HepG2 (cell line): ENCODE results near the gene ALK. TPM values are rescaled to one million over a fixed set of nuclear protein-coding genes. Genes with fewer than 3 reads are reported as not detected.

Experiments
- ATAC-seq: fragments of 200-7000 bp; cut with Tn5 transposase; 3 replicates; pipeline ENCODE4 v1.9.1; 2020; ENCODE audit warnings: mild to moderate bottlenecking, moderate library complexity
- BruUV-seq: library from RNA; stranded (reverse); fragments of 400-500 nt; replicated peaks from 2 replicates; lab custom pipeline; 2021; lab: Mats Ljungman, UMichigan
- CTCF ChIA-PET: fragments of 300-600 bp; formaldehyde crosslinking; extraction: SDS; loops from one replicate; lab custom pipeline; 2021; ENCODE audit warnings: low total read pairs, inconsistent platforms, low intra/inter-chr PET ratio; lab: Yijun Ruan, JAX
- POLR2A ChIA-PET: fragments of 350-600 bp; sonication (Branson Sonifier 250); formaldehyde crosslinking; loops from one replicate; lab custom pipeline; 2020; ENCODE audit warnings: antibody characterized with exemption, inconsistent platforms; lab: Yijun Ruan, JAX
- DNase-seq: peaks from one replicate; pipeline ENCODE4 v3.0.0-alpha.2; 2015; ENCODE audit warnings: low spot score
- FAIRE-seq: peaks from 3 replicates; lab custom pipeline; 2011; peaks lifted over from hg19 to GRCh38; lab: Jason Lieb, UNC
- H2AFZ ChIP-seq: one replicate; pipeline ENCODE4 v1.6.1; 2011; ENCODE audit warnings: low read length, inconsistent platforms
- H3K27ac ChIP-seq: fragments of 300-600 bp; 3 replicates; pipeline ENCODE4 v1.8.0; 2011; ENCODE audit warnings: mixed run types, mild to moderate bottlenecking, mixed read lengths, low read length, inconsistent platforms; ENCODE audit not compliant: insufficient read depth; ENCODE audit errors: extremely low read length
- H3K27me3 ChIP-seq, 2 experiments: fragments of 200-600 bp in 1 of 2; 2 replicates in 1 of 2; 3 replicates in 1 of 2; pipeline versions ENCODE4 v1.6.0 to v1.8.0; 2011; ENCODE audit warnings: low read length in 2 of 2, mild to moderate bottlenecking in 2 of 2, moderate library complexity in 2 of 2, inconsistent platforms in 1 of 2; ENCODE audit not compliant: insufficient read depth in 2 of 2, control insufficient read depth in 1 of 2
- H3K36me3 ChIP-seq, 2 experiments: fragments of 200-600 bp in 1 of 2; replicated peaks in 1 of 2; 2 replicates in 1 of 2; 3 replicates in 1 of 2; pipeline versions ENCODE4 v1.5.1 to v1.8.0; 2011; ENCODE audit warnings: low read length in 2 of 2, inconsistent platforms in 1 of 2; ENCODE audit not compliant: insufficient read depth in 2 of 2, control insufficient read depth in 1 of 2
- H3K4me1 ChIP-seq: 2 replicates; pipeline ENCODE4 v1.5.1; 2012; ENCODE audit warnings: low read length, inconsistent platforms; ENCODE audit not compliant: insufficient read depth
- H3K4me2 ChIP-seq: 2 replicates; pipeline ENCODE4 v1.6.0; 2011; ENCODE audit warnings: low read depth, low read length, inconsistent platforms
- H3K4me3 ChIP-seq, 3 experiments: fragments of 200-600 bp in 1 of 3; sonication (generic), shearing (Covaris generic) in 1 of 3; replicated peaks in 1 of 3; 2 replicates each; pipeline ENCODE4 v1.5.1; 2011 to 2016; ENCODE audit warnings: low read length in 3 of 3, inconsistent platforms in 2 of 3, low read depth in 2 of 3, mild to moderate bottlenecking in 2 of 3, control low read depth in 1 of 3, mixed read lengths in 1 of 3; ENCODE audit not compliant: insufficient read depth in 1 of 3
- H3K79me2 ChIP-seq: one replicate; pipeline ENCODE4 v1.6.1; 2011; ENCODE audit warnings: low read length, inconsistent platforms; ENCODE audit not compliant: insufficient read depth
- H3K9ac ChIP-seq: 2 replicates; pipeline ENCODE4 v1.6.0; 2011; ENCODE audit warnings: mild to moderate bottlenecking, low read depth, low read length, inconsistent platforms; ENCODE audit not compliant: insufficient read depth
- H3K9me3 ChIP-seq: 2 replicates; pipeline ENCODE4 v1.5.1; 2012; ENCODE audit warnings: mild to moderate bottlenecking, low read length
- H4K20me1 ChIP-seq: 2 replicates; pipeline ENCODE4 v1.6.0; 2011; ENCODE audit warnings: inconsistent platforms, mild to moderate bottlenecking, low read length, moderate library complexity; ENCODE audit not compliant: insufficient read depth
- EP300 ChIP-seq, 3 experiments: sonication (generic) in 1 of 3; formaldehyde crosslinking in 1 of 3; IDR thresholded peaks; 2 replicates each; pipeline versions ENCODE4 v1.5.1 to v1.6.1; 2011 to 2020; ENCODE audit warnings: low read depth in 2 of 3, low read length in 2 of 3, borderline replicate concordance in 1 of 3, improper control_type of control experiment in 1 of 3, mild to moderate bottlenecking in 1 of 3, missing genetic modification reagents in 1 of 3, moderate library complexity in 1 of 3
- ETV5 ChIP-seq: IDR thresholded peaks from 2 replicates; pipeline ENCODE4 v1.6.1; 2018; ENCODE audit warnings: missing biosample characterization, missing genetic modification reagents, inconsistent platforms, borderline replicate concordance
- IRF2 ChIP-seq: IDR thresholded peaks from 2 replicates; pipeline ENCODE4 v1.6.1; 2018; ENCODE audit warnings: missing genetic modification reagents, missing compliant biosample characterization
- IRX3 ChIP-seq: sonication (generic); formaldehyde crosslinking; IDR thresholded peaks from 2 replicates; pipeline ENCODE4 v1.8.1; 2023; ENCODE audit warnings: mild to moderate bottlenecking, low read depth, missing genetic modification reagents, borderline replicate concordance
- MAX ChIP-seq: IDR thresholded peaks from 2 replicates; pipeline ENCODE4 v1.6.1; 2012; ENCODE audit warnings: inconsistent platforms
- MIER3 ChIP-seq: IDR thresholded peaks from 2 replicates; pipeline ENCODE4 v1.6.1; 2016; ENCODE audit warnings: missing compliant biosample characterization, borderline replicate concordance
- REPIN1 ChIP-seq: sonication (generic); formaldehyde crosslinking; IDR thresholded peaks from 2 replicates; pipeline ENCODE4 v1.8.0; 2022; ENCODE audit warnings: missing genetic modification reagents, low read depth, mild to moderate bottlenecking, borderline replicate concordance
- SALL2 ChIP-seq: sonication (generic); formaldehyde crosslinking; IDR thresholded peaks from 2 replicates; pipeline ENCODE4 v1.8.1; 2023; ENCODE audit warnings: mild to moderate bottlenecking, missing genetic modification reagents, inconsistent platforms
- ZNF251 ChIP-seq: sonication (generic); formaldehyde crosslinking; IDR thresholded peaks from 2 replicates; pipeline ENCODE4 v1.9.0; 2021; ENCODE audit warnings: mild to moderate bottlenecking, missing genetic modification reagents
- ZNF253 ChIP-seq: sonication (generic); formaldehyde crosslinking; IDR thresholded peaks from 2 replicates; pipeline ENCODE4 v1.8.0; 2022; ENCODE audit warnings: mild to moderate bottlenecking, missing genetic modification reagents, borderline replicate concordance
- ZNF281 ChIP-seq: sonication (generic); formaldehyde crosslinking; IDR thresholded peaks from 2 replicates; pipeline ENCODE4 v1.4.0; 2020; ENCODE audit warnings: missing genetic modification reagents, borderline replicate concordance
- ZNF75D ChIP-seq: sonication (generic); formaldehyde crosslinking; IDR thresholded peaks from 2 replicates; pipeline ENCODE4 v1.8.1; 2023; ENCODE audit warnings: missing genetic modification reagents, mild to moderate bottlenecking, borderline replicate concordance
- ZNF780A ChIP-seq: sonication (generic); formaldehyde crosslinking; IDR thresholded peaks from 2 replicates; pipeline ENCODE4 v1.8.0; 2022; ENCODE audit warnings: mild to moderate bottlenecking, missing genetic modification reagents, moderate library complexity
- WGBS: methylation state at CpG from one replicate; pipeline ENCODE4 v1.1.6; 2017; ENCODE audit warnings: low lambda C conversion rate; 5-methylcytosine and 5-hydroxymethylcytosine counted together
- in situ Hi-C: cut with HindIII; loops from 2 replicates; pipeline ENCODE4 v1.10.0; 2017; ENCODE audit warnings: low pct_unique_long_range_greater_than_20kb; ENCODE audit not compliant: extremely low pct_ligation_motif_present
- intact Hi-C: fragments of 100-400 bp; cut with micrococcal nuclease; formaldehyde crosslinking; loops from one replicate; pipeline ENCODE4 v1.10.0; 2022; ENCODE audit not compliant: unreplicated experiment
- polyA plus RNA-seq, 8 experiments: library from polyadenylated mRNA; depleted of rRNA in 3 of 8; stranded (reverse) in 7 of 8; unstranded in 1 of 8; fragments of >200 nt; fragmentation: Illumina TruSeq in 4 of 8; extraction: Trizol in 4 of 8; gene quantifications; 2 replicates each; pipeline versions ENCODE4 v1.2.1 to v1.2.3, GENCODE V29; 2011 to 2016; ENCODE audit warnings: low read depth in 4 of 8, missing spikeins in 1 of 8, mixed read lengths in 1 of 8; ENCODE audit not compliant: insufficient read depth in 1 of 8
- total RNA-seq, 5 experiments: library from RNA; depleted of rRNA; stranded (reverse); fragments of >200 nt; fragmentation: Illumina TruSeq; extraction: Trizol; gene quantifications; 2 replicates each; pipeline ENCODE4 v1.2.3, GENCODE V29; 2016; ENCODE audit warnings: low read depth in 1 of 5

Gene ALK
- total and polyA plus RNA-seq, 2 of the 13 experiments (the other 11 are each of a cell fraction or from before 2014, with no cell fraction given): not detected

- in situ Hi-C loops: loop anchor here (25.0 kb wide), 1 partner anchor 847 kb away; the partner anchor contains the start of gene TOGARAM2
- TF ChIP-seq EP300 (IDR thresholded peaks at IDR 0.05; ENCODE audit: low read depth in 2 of 2, low read length in 2 of 2) (no peak), EP300 (CRISPR knock-in tag; IDR thresholded peaks at IDR 0.05; ENCODE audit: borderline replicate concordance) (no peak), IRX3 (CRISPR knock-in tag) (no peak), MIER3 (CRISPR knock-in tag) (no peak), IRF2 (no peak), REPIN1 (CRISPR knock-in tag) (no peak), ZNF780A (CRISPR knock-in tag) (no peak), ZNF281 (no peak), ZNF253 (no peak), ZNF75D (no peak), ETV5 (CRISPR knock-in tag) (no peak), SALL2 (CRISPR knock-in tag) (no peak), ZNF251 (CRISPR knock-in tag) (no peak), MAX (no peak)
- CTCF ChIA-PET: no interaction called here
- DNase-seq: no peak
- Histone ChIP-seq H3K27ac (no peak overlapping the region), H3K4me3 (no peak overlapping the region), H3K79me2 (no peaks in the 10 kb centered on the region), H3K27me3 (no peaks in the 10 kb centered on the region; a peak in 1 of 5 replicates), H4K20me1 (no peaks in the 10 kb centered on the region), H3K36me3 (no peaks in the 10 kb centered on the region), H3K9me3 (peaks cover 8% of the 10 kb centered on the region; the same call in 1 of the 2 replicates), H3K4me1 (no peaks in the 10 kb centered on the region), H2AFZ (no peak overlapping the region), H3K4me2 (no peak overlapping the region), H3K9ac (no peak overlapping the region)
- intact Hi-C loops: no loop called here
- POLR2A ChIA-PET: no interaction called here
- no TSS peak for BruUV-seq
- WGBS: 22% methylated on average over 1 of the region's 1 CpG
- ATAC-seq: no peak
- FAIRE-seq: no peak
Observed at GRCh38 chr2:29834036-29834540, 87.3 kb downstream of the ALK start.
